Activated CD8-positive, alpha-beta memory T cell treated with anti-CD3 and anti-CD28 coated beads, Interleukin-2, amount 10 ng/mL, durations not matched to agents 7 days and 5 days (primary cell): ENCODE data around the gene RAB44. TPM values are rescaled to one million over a fixed set of nuclear protein-coding genes. Genes with fewer than 3 reads are reported as not detected.

Experiments
- ATAC-seq: fragments of 150-1000 bp; cut with Tn5 transposase; one replicate; pipeline ENCODE4 v1.10.0; 2021; ENCODE audit warnings: moderate library complexity
- CTCF ChIA-PET: fragments of 350-600 bp; sonication (Branson Sonifier 250); formaldehyde crosslinking; loops from one replicate; lab custom pipeline; 2021; ENCODE audit warnings: antibody characterized with exemption; lab: Charles Lee
- DNase-seq: peaks from one replicate; pipeline ENCODE4 v3.0.0-alpha.2; 2020
- H3K27ac Mint-ChIP-seq: one replicate; pipeline ENCODE4 v1.8.0; 2021; ENCODE audit warnings: mild to moderate bottlenecking, mixed read lengths
- H3K27me3 Mint-ChIP-seq: one replicate; pipeline ENCODE4 v1.8.0; 2021; ENCODE audit warnings: mixed read lengths
- H3K36me3 Mint-ChIP-seq: one replicate; pipeline ENCODE4 v1.8.0; 2021; ENCODE audit warnings: mild to moderate bottlenecking, mixed read lengths
- H3K4me1 Mint-ChIP-seq: one replicate; pipeline ENCODE4 v1.8.0; 2021; ENCODE audit warnings: mixed read lengths
- H3K4me3 Mint-ChIP-seq: one replicate; pipeline ENCODE4 v1.8.0; 2021; ENCODE audit warnings: mild to moderate bottlenecking, moderate library complexity, mixed read lengths
- H3K9me3 Mint-ChIP-seq: one replicate; pipeline ENCODE4 v1.8.0; 2022; ENCODE audit warnings: low read depth, mixed read lengths
- total RNA-seq, 2 experiments: library from RNA; stranded (reverse); gene quantifications; one replicate each; pipeline ENCODE4 v1.2.3, GENCODE V29; 2021

The RAB44 gene
- total RNA-seq, 2 experiments from 2014 or later = not detected

DNA sequence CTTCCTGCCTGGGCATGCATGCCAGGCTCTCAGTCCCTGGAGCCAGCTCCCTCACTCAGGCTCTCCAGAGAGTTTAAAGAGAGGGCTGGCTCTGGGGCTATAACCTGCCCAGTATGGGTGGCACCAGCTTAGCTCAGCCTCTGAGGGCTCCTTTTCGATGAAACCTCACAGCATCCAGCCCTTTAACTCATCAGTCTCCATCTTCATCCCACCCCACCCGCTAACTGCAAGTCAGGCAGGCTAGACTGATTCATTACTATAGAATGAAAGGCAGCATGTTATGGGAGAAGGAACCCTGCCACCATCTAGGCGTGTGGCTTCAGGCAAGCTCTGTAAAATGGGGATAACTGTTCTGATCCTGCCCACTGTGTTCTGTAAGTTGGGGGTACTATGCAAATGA, 53.5 kb downstream of the RAB44 start:
- peaks cover 4% of the 10 kb centered on the region for H3K9me3 Mint-ChIP-seq
- H3K27me3 Mint-ChIP-seq = no peaks in the 10 kb centered on the region
- DNase-seq (no peak), ATAC-seq (no peak)
- no peak overlapping the region for H3K4me3 Mint-ChIP-seq
- H3K4me1 Mint-ChIP-seq = peaks cover 39% of the 10 kb centered on the region
- H3K27ac Mint-ChIP-seq = no peak overlapping the region
- H3K36me3 Mint-ChIP-seq = peaks cover 7% of the 10 kb centered on the region
- CTCF ChIA-PET = interaction anchor here (1.0 to 23.7 kb wide), 5 partner anchors 16 to 136 kb away, joined by 3 to 604 read pairs (median 5); no protein-coding TSS in a partner anchor

- H3K27me3 Mint-ChIP-seq = no peaks in the 10 kb centered on the region
- CTCF ChIA-PET = interaction anchor here (1.4 to 23.7 kb wide), 5 partner anchors 16 to 137 kb away, joined by 4 to 604 read pairs (median 5); no protein-coding TSS in a partner anchor
- DNase-seq (no peak), ATAC-seq (no peak)
- H3K9me3 Mint-ChIP-seq = peaks cover 4% of the 10 kb centered on the region
- H3K4me1 Mint-ChIP-seq = peaks cover 46% of the 10 kb centered on the region
- no peak overlapping the region for H3K4me3 Mint-ChIP-seq
- peaks cover 7% of the 10 kb centered on the region for H3K36me3 Mint-ChIP-seq
- peak overlapping the region; percentile 58 for H3K27ac Mint-ChIP-seq
Measured at GRCh38 chr6:36751833-36752186, 54.2 kb downstream of the RAB44 start.

DNA sequence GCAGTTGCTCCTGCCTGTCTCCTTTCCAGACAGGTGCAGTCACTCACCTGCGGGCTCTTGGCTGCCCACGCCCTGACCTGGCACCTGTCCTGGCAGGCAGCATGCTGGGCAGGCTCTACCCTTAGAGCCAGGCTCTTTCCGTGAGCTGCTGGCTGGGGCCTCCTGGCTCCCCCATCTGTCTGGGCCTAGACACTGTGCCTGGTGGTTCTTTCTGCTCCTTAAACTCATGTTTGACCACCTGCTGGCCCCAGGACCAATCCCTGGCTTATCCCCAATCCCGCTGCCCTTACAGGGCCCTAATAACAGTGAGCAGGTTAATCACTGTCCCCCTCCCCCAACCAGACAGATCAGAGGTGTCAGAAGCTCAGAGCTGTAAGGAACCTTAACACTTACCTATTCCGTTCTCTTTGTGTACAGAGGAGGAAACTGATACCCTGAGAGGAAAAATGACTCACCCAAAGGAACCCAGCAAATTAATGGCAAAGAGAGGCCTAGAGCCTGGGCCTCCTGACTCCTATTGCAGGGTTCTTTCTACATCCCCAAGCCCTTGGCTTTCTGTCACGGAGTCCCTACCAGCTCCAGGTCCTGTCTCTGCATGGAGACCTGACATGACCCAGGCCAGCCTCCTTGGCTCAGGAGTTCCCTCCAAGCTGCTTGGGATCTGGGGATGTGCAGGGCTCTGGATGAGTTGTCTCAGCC, 54.7 kb downstream of the RAB44 start:
- Mint-ChIP-seq H3K27me3 (no peaks in the 10 kb centered on the region), H3K9me3 (peaks cover 4% of the 10 kb centered on the region), H3K27ac (peak overlapping the region; percentile 57), H3K36me3 (peaks cover 7% of the 10 kb centered on the region), H3K4me1 (peaks cover 52% of the 10 kb centered on the region), H3K4me3 (no peak overlapping the region)
- DNase-seq (no peak), ATAC-seq (peak; percentile 22)
- CTCF ChIA-PET = interaction anchor here (1.3 to 23.7 kb wide), 5 partner anchors 16 to 137 kb away, joined by 3 to 604 read pairs (median 5); no protein-coding TSS in a partner anchor

GRCh38 chr6:36752886-36753506, 55.4 kb downstream of the RAB44 start:
- Mint-ChIP-seq H3K27me3 (no peaks in the 10 kb centered on the region), H3K27ac (peak overlapping the region; percentile 57), H3K4me3 (no peak overlapping the region), H3K36me3 (peaks cover 7% of the 10 kb centered on the region), H3K4me1 (peaks cover 55% of the 10 kb centered on the region), H3K9me3 (peaks cover 4% of the 10 kb centered on the region)
- ATAC-seq (no peak), DNase-seq (no peak)
- CTCF ChIA-PET = interaction anchor here (1.3 to 23.7 kb wide), 7 partner anchors 15 to 154 kb away, joined by 3 to 604 read pairs (median 5); no protein-coding TSS in a partner anchor

DNA sequence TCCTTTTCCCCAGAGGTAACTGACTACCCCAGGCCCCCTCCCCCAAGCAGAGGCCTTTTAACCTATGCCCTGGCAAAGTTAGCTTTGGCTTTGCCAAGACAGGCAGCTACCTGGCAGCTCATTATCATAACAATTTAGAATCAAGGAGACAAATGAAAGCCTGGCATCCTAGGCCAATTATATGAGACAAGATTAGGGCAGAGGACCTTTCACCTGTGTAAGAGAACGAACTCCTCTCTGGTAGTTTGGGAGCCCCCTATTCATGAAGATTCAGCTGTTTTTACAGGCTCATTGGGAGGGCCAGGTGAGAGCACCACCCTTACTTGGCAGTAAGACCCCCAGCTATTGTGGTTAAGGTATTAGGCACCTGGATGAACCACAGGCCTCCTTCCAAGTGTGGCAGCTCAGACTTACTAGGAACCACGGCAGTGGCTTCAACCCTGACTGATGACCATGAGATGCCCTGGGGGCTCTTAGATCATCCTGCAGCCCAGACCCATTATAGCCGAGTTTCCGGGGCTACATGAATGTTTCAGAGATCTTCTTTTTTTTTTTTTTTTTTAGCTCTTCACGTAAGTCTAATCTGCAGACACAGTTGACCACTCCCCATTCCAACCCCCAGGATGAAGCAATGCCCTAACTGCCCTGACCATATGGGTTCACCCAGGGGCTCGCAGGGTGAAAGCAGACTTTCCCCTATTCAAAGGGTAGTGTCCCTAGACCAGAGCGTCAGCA, 56.2 kb downstream of the RAB44 start:
- no peak for ATAC-seq
- H3K9me3 Mint-ChIP-seq = no peaks in the 10 kb centered on the region
- no peaks in the 10 kb centered on the region for H3K27me3 Mint-ChIP-seq
- peaks cover 61% of the 10 kb centered on the region for H3K4me1 Mint-ChIP-seq
- CTCF ChIA-PET = interaction anchor here (1.5 to 23.7 kb wide), 7 partner anchors 9 to 155 kb away, joined by 3 to 604 read pairs (median 5); no protein-coding TSS in a partner anchor
- DNase-seq = no peak
- H3K4me3 Mint-ChIP-seq = no peak overlapping the region
- H3K27ac Mint-ChIP-seq = peak overlapping the region; percentile 29
- peaks cover 4% of the 10 kb centered on the region for H3K36me3 Mint-ChIP-seq

- CTCF ChIA-PET = interaction anchor here (0.7 to 23.7 kb wide), 17 partner anchors 10 to 566 kb away, joined by 3 to 604 read pairs (median 4); no protein-coding TSS in a partner anchor
- no peaks in the 10 kb centered on the region for H3K9me3 Mint-ChIP-seq
- H3K27me3 Mint-ChIP-seq = no peaks in the 10 kb centered on the region
- DNase-seq (no peak), ATAC-seq (no peak)
- peaks cover 67% of the 10 kb centered on the region for H3K4me1 Mint-ChIP-seq
- peak overlapping the region; percentile 89 for H3K27ac Mint-ChIP-seq
- peaks cover 2% of the 10 kb centered on the region for H3K36me3 Mint-ChIP-seq
- H3K4me3 Mint-ChIP-seq = no peak overlapping the region
Measured at GRCh38 chr6:36754582-36755434, 57.2 kb downstream of the RAB44 start.

GRCh38 chr6:36755435-36756348, 58.1 kb downstream of the RAB44 start:
- H3K27me3 Mint-ChIP-seq = no peaks in the 10 kb centered on the region
- DNase-seq = peak; percentile 83
- H3K4me1 Mint-ChIP-seq = peaks cover 67% of the 10 kb centered on the region
- CTCF ChIA-PET = interaction anchor here (0.7 to 23.7 kb wide), 18 partner anchors 11 to 565 kb away, joined by 3 to 604 read pairs (median 4); no protein-coding TSS in a partner anchor
- ATAC-seq = peak; percentile 85
- H3K9me3 Mint-ChIP-seq = no peaks in the 10 kb centered on the region
- H3K36me3 Mint-ChIP-seq = no peaks in the 10 kb centered on the region
- peak overlapping the region; percentile 30 for H3K4me3 Mint-ChIP-seq
- peak overlapping the region; percentile 89 for H3K27ac Mint-ChIP-seq

- ATAC-seq (no peak), DNase-seq (no peak)
- Mint-ChIP-seq H3K9me3 (no peaks in the 10 kb centered on the region), H3K36me3 (no peaks in the 10 kb centered on the region), H3K27me3 (no peaks in the 10 kb centered on the region), H3K4me1 (peaks cover 66% of the 10 kb centered on the region), H3K27ac (peak overlapping the region; percentile 55), H3K4me3 (no peak overlapping the region)
- CTCF ChIA-PET = interaction anchor here (1.3 to 23.7 kb wide), 7 partner anchors 11 to 261 kb away, joined by 3 to 604 read pairs (median 60); partner anchors contain the start of gene CDKN1A
Measured at GRCh38 chr6:36756786-36757185, 59.2 kb downstream of the RAB44 start.

DNA sequence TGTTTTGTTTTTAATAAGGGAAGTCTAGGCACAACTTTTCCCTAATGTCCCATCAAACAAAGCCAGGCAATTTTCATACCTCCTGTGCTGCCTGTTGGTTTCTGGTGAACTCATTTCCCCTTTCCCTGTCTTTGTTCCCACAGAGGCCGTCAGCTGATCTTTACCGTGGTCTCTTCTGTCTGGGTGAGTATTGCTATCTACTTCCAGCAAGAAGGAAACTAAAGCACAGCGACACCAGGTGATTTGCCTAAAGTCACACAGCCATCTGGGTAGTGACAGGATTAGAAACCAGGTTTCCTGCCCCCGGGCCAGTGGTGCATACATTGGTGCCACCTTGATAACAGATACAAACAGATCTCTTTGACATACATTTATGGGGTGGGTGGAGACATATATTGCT, 59.6 kb downstream of the RAB44 start:
- no peak for DNase-seq
- no peaks in the 10 kb centered on the region for H3K36me3 Mint-ChIP-seq
- H3K4me1 Mint-ChIP-seq = peaks cover 63% of the 10 kb centered on the region
- no peak overlapping the region for H3K4me3 Mint-ChIP-seq
- CTCF ChIA-PET = interaction anchor here (1.3 to 23.7 kb wide), 8 partner anchors 11 to 261 kb away, joined by 3 to 604 read pairs (median 48); partner anchors contain the start of gene CDKN1A
- H3K9me3 Mint-ChIP-seq = no peaks in the 10 kb centered on the region
- no peaks in the 10 kb centered on the region for H3K27me3 Mint-ChIP-seq
- peak overlapping the region; percentile 28 for H3K27ac Mint-ChIP-seq
- ATAC-seq = no peak

- no peak overlapping the region for H3K4me3 Mint-ChIP-seq
- H3K9me3 Mint-ChIP-seq = no peaks in the 10 kb centered on the region
- CTCF ChIA-PET = interaction anchor here (0.6 to 23.7 kb wide), 26 partner anchors 10 to 452 kb away, joined by 3 to 604 read pairs (median 7); partner anchors contain the start of gene CDKN1A
- DNase-seq = no peak
- H3K27me3 Mint-ChIP-seq = no peaks in the 10 kb centered on the region
- no peak for ATAC-seq
- H3K27ac Mint-ChIP-seq = no peak overlapping the region
- peaks cover 55% of the 10 kb centered on the region for H3K4me1 Mint-ChIP-seq
- H3K36me3 Mint-ChIP-seq = no peaks in the 10 kb centered on the region
Measured at GRCh38 chr6:36757943-36758508, 60.4 kb downstream of the RAB44 start.

GRCh38 chr6:36758516-36759147, 61.0 kb downstream of the RAB44 start:
- peaks cover 49% of the 10 kb centered on the region for H3K4me1 Mint-ChIP-seq
- CTCF ChIA-PET = interaction anchor here (0.8 to 23.7 kb wide), 43 partner anchors 10 to 456 kb away, joined by 3 to 604 read pairs (median 5); partner anchors contain the start of gene CDKN1A
- H3K27ac Mint-ChIP-seq = no peak overlapping the region
- H3K27me3 Mint-ChIP-seq = no peaks in the 10 kb centered on the region
- ATAC-seq (no peak), DNase-seq (no peak)
- no peaks in the 10 kb centered on the region for H3K9me3 Mint-ChIP-seq
- H3K4me3 Mint-ChIP-seq = no peak overlapping the region
- no peaks in the 10 kb centered on the region for H3K36me3 Mint-ChIP-seq
